Large intestine (tissue), 3 donors: ENCODE data around the gene FHOD3. TPM values are rescaled to one million over a fixed set of nuclear protein-coding genes. Genes with fewer than 3 reads are reported as not detected.

Source experiments
- DNase-seq, 2 donors: peaks; one replicate each; pipeline versions ENCODE4 v3.0.0 to v3.0.0-alpha.2; 2013
- H3K27ac ChIP-seq: one replicate; pipeline ENCODE4 v1.5.1; 2013; ENCODE audit warnings: low read length
- H3K27me3 ChIP-seq: 2 replicates; pipeline ENCODE4 v1.6.1; 2013; ENCODE audit warnings: low read length; ENCODE audit not compliant: control insufficient read depth, insufficient read depth
- H3K36me3 ChIP-seq: 2 replicates; pipeline ENCODE4 v1.6.1; 2013; ENCODE audit warnings: low read length; ENCODE audit not compliant: control insufficient read depth, insufficient read depth
- H3K4me1 ChIP-seq: one replicate; pipeline ENCODE4 v1.6.1; 2013; ENCODE audit warnings: low read length; ENCODE audit not compliant: control insufficient read depth, insufficient read depth
- H3K4me3 ChIP-seq: one replicate; pipeline ENCODE4 v1.5.1; 2013; ENCODE audit warnings: low read length
- H3K9me3 ChIP-seq: one replicate; pipeline ENCODE4 v1.6.1; 2013; ENCODE audit warnings: mild to moderate bottlenecking, low read depth, low read length, moderate library complexity; ENCODE audit not compliant: control insufficient read depth
- WGBS: methylation state at CpG from one replicate; pipeline ENCODE4 v1.1.5; 2013; ENCODE audit warnings: low lambda C conversion rate; ENCODE audit not compliant: insufficient coverage; 5-methylcytosine and 5-hydroxymethylcytosine counted together
- polyA plus RNA-seq: library from polyadenylated mRNA; unstranded; fragments of 120-200 nt; gene quantifications from one replicate; pipeline ENCODE4 v1.2.1, GENCODE V29; 2013

Gene FHOD3
- polyA plus RNA-seq, 1 donor = 10.5 TPM

DNA sequence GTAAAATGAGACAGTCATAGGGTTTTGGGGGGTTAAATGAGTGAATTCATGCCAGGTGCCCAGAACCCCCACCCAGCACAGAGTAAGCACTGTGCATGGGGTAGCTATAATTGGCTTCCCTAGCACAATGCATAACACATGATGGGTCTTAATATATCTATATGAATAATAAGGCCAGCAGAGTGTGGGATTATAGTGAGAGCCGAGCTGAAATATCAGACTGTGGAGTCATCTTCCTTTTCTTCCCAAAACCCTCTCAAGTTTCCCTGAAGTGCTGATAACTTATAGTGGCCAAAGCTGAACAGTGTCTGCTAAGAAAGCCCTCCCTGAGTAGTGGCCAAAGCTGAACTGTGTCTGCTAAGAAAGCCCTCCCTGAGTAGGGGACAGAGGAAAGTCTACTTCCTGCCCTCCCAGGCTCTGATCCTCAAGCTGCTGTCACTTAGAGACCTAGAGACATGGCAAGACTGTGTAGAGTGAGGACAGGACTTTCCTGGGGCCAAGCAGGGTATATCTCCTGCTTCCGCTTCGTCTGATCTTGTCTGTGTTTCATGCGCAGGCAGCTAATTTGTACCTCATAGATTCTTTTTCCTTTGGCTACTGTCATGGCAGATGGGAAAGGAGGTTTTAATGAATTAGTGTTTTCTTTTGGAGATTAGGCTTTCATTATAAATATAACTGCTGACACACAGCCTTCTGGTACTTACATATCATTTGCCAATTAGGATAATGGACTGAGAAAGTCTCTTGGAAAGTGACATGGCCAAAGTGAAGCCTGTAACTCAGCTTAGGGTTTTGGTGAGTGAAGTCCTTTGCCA, 94.9 kb downstream of the FHOD3 start:
- H3K27me3 ChIP-seq = no peaks in the 10 kb centered on the region
- no peak overlapping the region for H3K4me3 ChIP-seq
- no peak for DNase-seq
- no peaks in the 10 kb centered on the region for H3K4me1 ChIP-seq
- peaks cover 6% of the 10 kb centered on the region for H3K9me3 ChIP-seq
- 100% methylated on average over 3 of the region's 4 CpGs for WGBS
- no peaks in the 10 kb centered on the region for H3K36me3 ChIP-seq
- H3K27ac ChIP-seq = no peak overlapping the region

DNA sequence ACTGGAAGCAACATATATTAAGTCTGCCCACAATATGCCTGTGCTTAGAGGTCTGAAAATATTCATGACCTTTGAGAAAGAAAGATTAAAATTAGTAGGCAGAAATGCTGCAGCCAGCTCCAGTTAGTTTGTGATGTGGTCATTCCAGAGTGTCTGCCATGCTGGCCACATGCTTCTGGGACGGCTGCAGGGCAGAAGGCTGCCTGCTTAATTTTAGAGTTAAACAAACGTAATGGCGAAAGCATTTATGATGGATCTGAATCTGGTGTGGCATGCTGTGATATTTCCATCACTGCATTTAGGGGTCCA, 95.4 kb downstream of the FHOD3 start:
- H3K27ac ChIP-seq = no peak overlapping the region
- H3K4me3 ChIP-seq = no peak overlapping the region
- H3K9me3 ChIP-seq = peaks cover 6% of the 10 kb centered on the region
- WGBS = no CpG with 5 or more reads among the region's 3 CpGs
- no peaks in the 10 kb centered on the region for H3K36me3 ChIP-seq
- no peaks in the 10 kb centered on the region for H3K4me1 ChIP-seq
- no peaks in the 10 kb centered on the region for H3K27me3 ChIP-seq
- no peak for DNase-seq

GRCh38 chr18:36394486-36394885, 97.0 kb downstream of the FHOD3 start:
- 100% methylated on average over 1 of the region's 3 CpGs for WGBS

GRCh38 chr18:36396190-36396589, 98.7 kb downstream of the FHOD3 start:
- no peaks in the 10 kb centered on the region for H3K27me3 ChIP-seq
- no peak overlapping the region for H3K27ac ChIP-seq
- no peak for DNase-seq
- no peaks in the 10 kb centered on the region for H3K36me3 ChIP-seq
- H3K4me1 ChIP-seq = no peaks in the 10 kb centered on the region
- peaks cover 6% of the 10 kb centered on the region for H3K9me3 ChIP-seq
- H3K4me3 ChIP-seq = no peak overlapping the region

More at GRCh38 chr18:36394486-36394885, 97.0 kb downstream of the FHOD3 start:
- Histone ChIP-seq H3K27me3 (no peaks in the 10 kb centered on the region), H3K4me1 (no peaks in the 10 kb centered on the region), H3K36me3 (no peaks in the 10 kb centered on the region), H3K27ac (no peak overlapping the region), H3K9me3 (peaks cover 6% of the 10 kb centered on the region), H3K4me3 (no peak overlapping the region)
- no peak for DNase-seq

- Histone ChIP-seq H3K4me3 (no peak overlapping the region), H3K36me3 (no peaks in the 10 kb centered on the region), H3K4me1 (no peaks in the 10 kb centered on the region), H3K27ac (no peak overlapping the region), H3K9me3 (peaks cover 6% of the 10 kb centered on the region), H3K27me3 (peaks cover 3% of the 10 kb centered on the region)
- DNase-seq = no peak
These were observed 99.5 kb downstream of the FHOD3 start for GRCh38 chr18:36397033-36397432.

DNA sequence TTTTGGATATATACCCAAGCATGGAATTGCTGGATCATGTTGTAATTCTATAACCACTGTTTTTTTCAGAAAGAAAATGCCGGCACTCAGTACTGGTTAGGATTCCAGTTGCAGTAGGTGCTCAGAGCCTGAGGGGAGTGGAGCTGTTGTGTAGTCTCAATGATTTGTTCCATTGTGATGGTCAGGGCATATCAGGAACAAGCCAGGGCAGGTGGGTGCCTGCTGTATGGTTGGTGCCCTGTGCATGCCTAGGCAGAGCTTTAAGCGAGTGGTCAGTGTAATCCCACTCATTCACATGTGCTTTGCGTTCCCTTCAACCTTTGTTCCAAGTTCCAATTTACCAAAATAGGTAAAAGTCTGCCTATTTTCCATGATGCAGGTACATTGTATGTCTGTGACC, 100.9 kb downstream of the FHOD3 start:
- no peak overlapping the region for H3K27ac ChIP-seq
- DNase-seq = no peak
- no peaks in the 10 kb centered on the region for H3K4me1 ChIP-seq
- H3K9me3 ChIP-seq = peaks cover 6% of the 10 kb centered on the region
- no peaks in the 10 kb centered on the region for H3K36me3 ChIP-seq
- 100% methylated on average over 1 of the region's 3 CpGs for WGBS
- H3K4me3 ChIP-seq = no peak overlapping the region
- H3K27me3 ChIP-seq = peaks cover 3% of the 10 kb centered on the region

GRCh38 chr18:36399055-36399454, 101.5 kb downstream of the FHOD3 start:
- Histone ChIP-seq H3K27me3 (peaks cover 3% of the 10 kb centered on the region), H3K4me1 (no peaks in the 10 kb centered on the region), H3K9me3 (peaks cover 6% of the 10 kb centered on the region), H3K36me3 (no peaks in the 10 kb centered on the region), H3K27ac (no peak overlapping the region), H3K4me3 (no peak overlapping the region)
- no CpG with 5 or more reads among the region's 4 CpGs for WGBS
- no peak for DNase-seq

GRCh38 chr18:36401462-36401861, 103.9 kb downstream of the FHOD3 start:
- Histone ChIP-seq H3K27me3 (peaks cover 3% of the 10 kb centered on the region), H3K4me1 (no peaks in the 10 kb centered on the region), H3K36me3 (no peaks in the 10 kb centered on the region), H3K9me3 (peaks cover 2% of the 10 kb centered on the region), H3K27ac (no peak overlapping the region), H3K4me3 (no peak overlapping the region)
- no CpG with 5 or more reads among the region's 2 CpGs for WGBS
- no peak for DNase-seq

DNA sequence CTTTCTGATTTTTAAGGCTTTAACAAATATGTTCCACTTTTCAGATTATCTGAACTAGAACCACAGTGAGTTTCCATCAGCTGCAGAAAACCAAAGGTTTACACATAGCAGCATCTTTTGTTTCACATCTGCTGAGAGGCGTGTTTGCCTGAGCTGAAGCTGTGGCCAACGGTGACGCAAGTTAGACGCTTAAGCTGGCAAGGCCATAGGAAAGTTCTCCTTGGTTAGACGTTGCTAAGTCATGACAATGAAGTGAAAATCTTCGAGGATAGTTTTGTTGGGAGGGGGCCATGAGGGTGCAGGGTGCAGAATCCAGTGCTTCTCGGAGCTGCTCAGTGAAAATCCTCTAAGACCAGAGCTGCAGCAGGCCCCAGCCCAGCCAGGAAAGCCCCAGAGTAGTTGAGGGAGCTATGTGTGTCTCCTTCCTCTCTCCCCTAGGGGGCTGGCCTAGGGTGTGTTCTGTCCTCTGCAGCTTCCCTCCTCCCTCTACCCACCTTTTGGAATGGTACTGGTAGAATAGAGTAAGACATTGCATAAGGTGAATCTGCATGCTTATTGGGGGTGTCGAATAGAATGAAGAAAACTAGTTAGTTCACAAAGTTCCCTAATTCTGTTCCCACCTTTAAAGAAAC, 105.4 kb downstream of the FHOD3 start:
- Histone ChIP-seq H3K27ac (no peak overlapping the region), H3K4me3 (no peak overlapping the region), H3K9me3 (no peaks in the 10 kb centered on the region), H3K27me3 (peaks cover 3% of the 10 kb centered on the region), H3K36me3 (no peaks in the 10 kb centered on the region), H3K4me1 (no peaks in the 10 kb centered on the region)
- 100% methylated on average over 1 of the region's 8 CpGs for WGBS
- DNase-seq = peak in 1 of 2 donors; percentile 12

GRCh38 chr18:36403896-36404820, 106.6 kb downstream of the FHOD3 start:
- Histone ChIP-seq H3K4me1 (no peaks in the 10 kb centered on the region), H3K9me3 (no peaks in the 10 kb centered on the region), H3K27ac (no peak overlapping the region), H3K36me3 (no peaks in the 10 kb centered on the region), H3K4me3 (no peak overlapping the region), H3K27me3 (peaks cover 3% of the 10 kb centered on the region)
- no CpG with 5 or more reads among the region's 6 CpGs for WGBS
- DNase-seq = no peak
